Transverse colon (tissue), 4 donors: ENCODE results near the gene AGAP1. TPM values are rescaled to one million over a fixed set of nuclear protein-coding genes. Genes with fewer than 3 reads are reported as not detected.

Experiments
- DNase-seq: peaks from one replicate; pipeline ENCODE4 v3.0.0-alpha.2; 2019
- H3K27ac ChIP-seq, 4 donors: fragments of 200-600 bp; sonication (generic); 2 replicates each; pipeline ENCODE4 v1.5.1; 2016 to 2018; ENCODE audit warnings: inconsistent platforms in 4 of 4
- H3K27me3 ChIP-seq: fragments of 200-600 bp; sonication (generic); 2 replicates; pipeline ENCODE4 v1.5.1; 2017; ENCODE audit warnings: inconsistent platforms
- H3K36me3 ChIP-seq, 4 donors: fragments of 200-600 bp; sonication (generic); 2 replicates each; pipeline ENCODE4 v1.5.1; 2017 to 2019; ENCODE audit warnings: inconsistent platforms in 4 of 4
- H3K4me1 ChIP-seq, 4 donors: fragments of 200-600 bp; sonication (generic); 2 replicates each; pipeline ENCODE4 v1.5.1; 2017 to 2020; ENCODE audit warnings: inconsistent platforms in 4 of 4
- H3K4me3 ChIP-seq, 4 donors: fragments of 200-600 bp; sonication (generic); 1 replicate in 1 of 4; 2 replicates in 3 of 4; pipeline versions ENCODE4 v1.5.1 to v1.6.1; 2017 to 2019; ENCODE audit warnings: inconsistent platforms in 4 of 4
- H3K9me3 ChIP-seq, 2 donors: fragments of 200-600 bp; sonication (generic); 2 replicates each; pipeline ENCODE4 v1.5.1; 2017 to 2019; ENCODE audit warnings: inconsistent platforms in 2 of 2
- CTCF ChIP-seq, 5 experiments: fragments of 200-600 bp in 3 of 5; fragments of 450-650 bp in 2 of 5; sonication (generic) in 3 of 5; IDR thresholded peaks; 1 replicate in 2 of 5; 2 replicates in 3 of 5; pipeline ENCODE4 v1.5.1; 2016 to 2017; ENCODE audit warnings: antibody characterized with exemption in 5 of 5, inconsistent platforms in 3 of 5, mild to moderate bottlenecking in 2 of 5, moderate library complexity in 1 of 5
- EP300 ChIP-seq: sonication (generic); formaldehyde crosslinking; IDR thresholded peaks from one replicate; pipeline ENCODE4 v1.6.1; 2017; ENCODE audit warnings: antibody characterized with exemption, low read depth
- POLR2A ChIP-seq: fragments of 450-650 bp; IDR thresholded peaks from one replicate; pipeline ENCODE4 v1.6.1; 2016; ENCODE audit warnings: antibody characterized with exemption, mild to moderate bottlenecking, moderate library complexity
- POLR2AphosphoS5 ChIP-seq, 3 donors: sonication (generic); formaldehyde crosslinking; IDR thresholded peaks; one replicate each; pipeline ENCODE4 v1.6.1; 2016; ENCODE audit warnings: antibody characterized with exemption in 3 of 3
- WGBS, 2 donors: methylation state at CpG; one replicate each; pipeline ENCODE4 v1.1.5; 2018; ENCODE audit warnings: low coverage in 1 of 2; 5-methylcytosine and 5-hydroxymethylcytosine counted together
- in situ Hi-C, 4 donors: fragments of 200-750 bp; cut with MboI; loops; one replicate each; pipeline versions ENCODE4 v1.15.0 to v1.15.1; 2017; ENCODE audit warnings: low sequenced_read_pairs in 3 of 4, low pct_ligation_motif_present in 1 of 4, low pct_unique_long_range_greater_than_20kb in 1 of 4
- intact Hi-C: fragments of 100-400 bp; cut with DNase I; formaldehyde crosslinking; loops from one replicate; pipeline ENCODE4 v1.15.1; 2023; ENCODE audit warnings: low total_unique reads
- total RNA-seq, 4 donors: library from RNA; depleted of rRNA; stranded (reverse); fragments of >200 nt; gene quantifications; one replicate each; pipeline ENCODE4 v1.1.0, GENCODE V29; 2016

Gene AGAP1
- total RNA-seq, 4 donors from 2014 or later = 56.1 to 96.9 (median 71.2) TPM

- TF ChIP-seq POLR2AphosphoS5 (IDR thresholded peaks at IDR 0.05) (no peak), CTCF (IDR thresholded peaks at IDR 0.05) (no peak)
- WGBS, 2 donors = 85 to 86% methylated on average over 13 to 21 of the region's 21 CpGs
- intact Hi-C loops (no loop called here), in situ Hi-C loops (no loop called here)
- no peak overlapping the region for H3K4me3 ChIP-seq
- H3K9me3 ChIP-seq = no peaks in the 10 kb centered on the region
- DNase-seq = no peak
- no peaks in the 10 kb centered on the region for H3K27me3 ChIP-seq
- no peaks in the 10 kb centered on the region for H3K36me3 ChIP-seq
- no peaks in the 10 kb centered on the region for H3K4me1 ChIP-seq
- H3K27ac ChIP-seq = no peak overlapping the region
Observed at GRCh38 chr2:235903782-235904584, 410.1 kb downstream of the AGAP1 start.

- no peak for TF ChIP-seq POLR2A
- TF ChIP-seq CTCF (IDR thresholded peaks at IDR 0.05) = no peak
- TF ChIP-seq POLR2AphosphoS5 (IDR thresholded peaks at IDR 0.05) = no peak
- no peak for TF ChIP-seq EP300
- Histone ChIP-seq H3K4me1 (no peaks in the 10 kb centered on the region), H3K9me3 (no peaks in the 10 kb centered on the region), H3K36me3 (peaks cover 0 to 1% (median 0%) of the 10 kb centered on the region in 4 donors), H3K27me3 (no peaks in the 10 kb centered on the region), H3K27ac (no peak overlapping the region), H3K4me3 (no peak overlapping the region)
- no peak for DNase-seq
- in situ Hi-C loops (no loop called here), intact Hi-C loops (no loop called here)
- WGBS, 2 donors = 72 to 91% methylated on average over 3 to 6 of the region's 6 CpGs
Observed at GRCh38 chr2:235904585-235904931, 410.7 kb downstream of the AGAP1 start.

- peaks cover 0 to 14% (median 0%) of the 10 kb centered on the region in 4 donors for H3K36me3 ChIP-seq
- 76 to 86% methylated on average over 5 to 6 of the region's 6 CpGs for WGBS, 2 donors
- DNase-seq = no peak
- in situ Hi-C loops (no loop called here), intact Hi-C loops (no loop called here)
- TF ChIP-seq CTCF (IDR thresholded peaks at IDR 0.05) (no peak), POLR2A (no peak), EP300 (no peak)
- no peak overlapping the region for H3K27ac ChIP-seq
- H3K27me3 ChIP-seq = no peaks in the 10 kb centered on the region
- no peaks in the 10 kb centered on the region for H3K4me1 ChIP-seq
- no peak overlapping the region for H3K4me3 ChIP-seq
- H3K9me3 ChIP-seq = no peaks in the 10 kb centered on the region
Observed at GRCh38 chr2:235908826-235909225, 415.0 kb downstream of the AGAP1 start.

- intact Hi-C loops (no loop called here), in situ Hi-C loops (no loop called here)
- no peak for DNase-seq
- H3K4me1 ChIP-seq = no peaks in the 10 kb centered on the region
- peaks cover 0 to 14% (median 0%) of the 10 kb centered on the region in 4 donors for H3K36me3 ChIP-seq
- TF ChIP-seq POLR2A = no peak
- TF ChIP-seq POLR2AphosphoS5 (IDR thresholded peaks at IDR 0.05) = no peak
- TF ChIP-seq EP300 = no peak
- no peak for TF ChIP-seq CTCF (IDR thresholded peaks at IDR 0.05)
- no peaks in the 10 kb centered on the region for H3K9me3 ChIP-seq
- no peak overlapping the region for H3K4me3 ChIP-seq
- H3K27ac ChIP-seq = no peak overlapping the region
- no peaks in the 10 kb centered on the region for H3K27me3 ChIP-seq
- WGBS, 2 donors = 11 to 73% methylated on average over 1 to 2 of the region's 2 CpGs
Observed at GRCh38 chr2:235909358-235909757, 415.5 kb downstream of the AGAP1 start.
